Smooth muscle cell of the brain vasculature (primary cell): Measurements from ENCODE around the gene PLSCR4.
"Not testable (repeated sequence)": the region's sequence is repeated elsewhere in the genome, so short reads cannot be mapped to it uniquely, and the experiment has no call there.

Experiments
- DNase-seq: peaks from one replicate; pipeline ENCODE4 v3.0.0-alpha.2; 2012; ENCODE audit warnings: low read depth, low spot score

PLSCR4 gene

GRCh38 chr3:146247911-146248310 lies 3.0 kb downstream of the PLSCR4 start:
- no peak for DNase-seq

GRCh38 chr3:146246526-146246925 lies 4.4 kb downstream of the PLSCR4 start:
- no peak for DNase-seq

GRCh38 chr3:146243559-146243958 lies 7.3 kb downstream of the PLSCR4 start:
- no peak for DNase-seq

DNA sequence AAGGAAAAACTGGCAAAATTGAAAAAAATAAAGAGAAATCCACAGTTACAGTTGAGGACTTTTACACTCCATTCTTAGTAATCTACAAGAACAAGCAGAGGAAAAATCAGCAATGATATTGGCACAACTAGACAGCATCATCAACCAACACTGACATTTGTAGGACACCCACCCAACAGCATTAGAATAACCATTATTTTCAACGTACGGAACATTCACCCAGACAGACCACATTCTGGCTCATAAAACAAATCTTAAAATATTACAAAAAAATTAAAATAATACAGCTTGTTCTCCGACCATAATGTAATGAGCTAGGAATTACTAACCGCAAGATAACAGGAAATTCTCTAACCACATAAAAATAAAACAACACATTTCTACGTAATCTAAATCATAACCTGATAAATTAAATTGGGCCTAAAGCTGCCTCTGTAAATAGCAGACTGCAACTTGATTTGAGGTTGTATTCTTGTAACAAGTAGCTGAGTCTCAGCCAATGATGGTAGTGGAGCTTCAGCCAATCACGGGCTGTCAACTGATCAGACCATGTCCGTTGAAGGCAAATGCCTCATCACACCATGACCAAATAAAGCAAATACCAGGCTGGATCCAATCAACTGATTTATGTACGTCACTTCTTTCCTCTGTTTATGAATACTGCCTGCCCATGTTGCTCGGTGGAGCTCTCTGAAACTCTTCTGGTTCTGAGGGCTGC lies 9.2 kb downstream of the PLSCR4 start:
- no peak for DNase-seq

GRCh38 chr3:146233487-146233886 lies 17.4 kb downstream of the PLSCR4 start:
- DNase-seq = no peak

GRCh38 chr3:146227486-146227885 lies 23.4 kb downstream of the PLSCR4 start:
- no peak for DNase-seq

- DNase-seq = no peak
Measured at GRCh38 chr3:146226881-146227280, 24.0 kb downstream of the PLSCR4 start.

GRCh38 chr3:146225458-146225857 lies 25.4 kb downstream of the PLSCR4 start:
- DNase-seq = not testable (repeated sequence)

DNA sequence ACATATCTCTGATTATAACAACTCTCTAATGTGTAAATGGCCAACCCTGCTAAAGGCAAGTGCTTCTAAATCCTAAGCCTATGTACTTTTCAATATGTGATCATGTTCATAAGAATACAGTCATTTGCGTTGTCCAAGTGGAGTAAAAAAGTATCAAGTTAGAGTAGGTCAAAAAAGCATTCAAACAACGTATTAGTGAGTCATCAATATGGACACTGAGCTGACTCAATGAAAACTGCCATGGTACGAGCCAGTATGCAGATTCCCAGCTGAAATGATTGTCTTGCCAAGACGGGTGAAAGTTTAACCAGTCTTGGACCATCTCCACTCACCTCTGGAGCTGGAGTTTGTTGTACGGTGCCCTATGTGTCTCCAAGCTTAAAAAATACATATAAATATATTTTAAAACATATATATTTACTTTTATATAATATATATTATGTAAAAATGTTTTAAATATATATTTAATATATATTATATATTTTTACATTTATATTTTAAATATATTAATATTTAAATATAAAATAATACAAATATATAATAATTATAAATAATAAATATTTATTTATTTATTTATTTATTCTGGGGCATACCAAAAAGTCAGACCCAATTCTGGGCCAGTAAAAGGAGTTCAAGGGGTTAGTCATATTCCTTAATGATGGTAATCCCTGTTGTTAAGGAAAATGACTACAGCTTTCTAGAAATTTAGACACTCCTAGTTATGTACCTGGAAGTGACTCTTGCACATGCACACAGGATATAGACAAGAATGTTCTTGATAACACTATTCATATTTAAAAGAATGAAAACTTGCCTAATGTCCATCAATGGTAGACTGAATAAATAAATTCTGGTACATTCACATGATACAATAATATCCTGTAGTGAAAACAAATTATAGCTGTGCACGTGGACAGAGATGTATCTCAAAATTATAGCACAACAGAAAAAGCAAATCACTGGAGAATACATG lies 27.2 kb downstream of the PLSCR4 start:
- no peak for DNase-seq

GRCh38 chr3:146222204-146223046 lies 28.5 kb downstream of the PLSCR4 start:
- DNase-seq = peak; percentile 17

GRCh38 chr3:146221276-146221675 lies 29.6 kb downstream of the PLSCR4 start:
- no peak for DNase-seq

DNA sequence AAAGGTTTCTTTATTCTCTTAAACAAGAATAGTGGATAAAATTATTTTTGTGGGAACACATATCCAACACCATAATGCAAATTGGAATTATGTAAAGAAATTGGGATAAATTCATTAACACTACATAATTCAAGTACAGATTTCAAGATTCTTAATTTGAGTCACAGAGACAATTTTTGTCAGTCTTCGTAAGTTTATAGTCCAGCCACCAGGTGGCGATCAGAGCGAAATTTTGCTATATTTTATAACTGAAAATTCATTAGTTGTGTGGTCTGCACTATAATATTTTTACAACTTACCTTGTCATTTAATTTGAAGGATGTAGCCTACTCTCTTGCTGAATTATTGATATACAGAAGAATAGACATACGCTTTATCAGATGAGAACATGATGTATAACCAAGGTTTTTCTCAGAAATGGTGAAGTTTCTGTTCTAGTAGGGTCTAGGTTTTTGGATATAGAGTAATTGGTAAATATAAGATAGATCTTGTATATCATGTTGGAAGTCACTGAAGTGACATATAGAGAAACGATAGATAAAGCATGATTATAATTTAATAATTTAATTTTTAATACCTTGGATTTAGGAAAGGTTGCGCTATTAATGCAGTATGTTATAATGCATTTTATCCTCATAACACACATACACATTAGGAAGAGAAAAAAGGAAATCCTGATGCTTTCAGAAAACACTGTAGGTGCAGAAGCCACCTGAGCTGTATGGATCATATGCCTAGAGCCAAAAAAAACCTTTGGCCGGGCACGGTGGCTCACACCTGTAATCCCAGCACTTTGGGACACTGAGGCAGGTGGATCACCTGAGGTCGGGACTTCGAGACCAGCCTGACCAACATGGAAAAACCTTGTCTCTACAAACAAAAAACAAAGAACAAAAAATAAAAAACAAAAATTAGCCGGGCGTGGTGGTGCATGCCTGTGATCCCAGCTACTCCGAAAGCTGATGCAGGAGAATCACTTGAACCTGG lies 31.7 kb downstream of the PLSCR4 start:
- peak; percentile 20 for DNase-seq

DNA sequence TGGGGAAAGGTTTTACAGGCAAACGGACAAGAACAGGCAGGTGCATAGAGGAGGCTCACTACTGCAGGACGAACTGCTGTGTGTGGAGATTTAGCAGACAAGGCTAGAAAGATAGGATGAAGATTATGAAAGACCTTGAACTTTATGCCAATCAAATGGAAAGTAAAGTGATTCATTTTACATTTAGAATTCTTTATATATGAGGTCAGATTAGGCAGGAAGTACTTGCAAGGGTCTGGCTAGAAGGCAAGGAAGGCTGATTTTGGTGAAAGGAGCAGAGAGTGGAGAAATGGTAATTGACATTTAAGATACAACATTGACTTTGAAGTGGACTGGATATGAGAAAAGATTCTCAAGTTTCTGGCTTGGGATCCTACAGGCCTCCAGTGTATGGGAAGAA lies 33.6 kb downstream of the PLSCR4 start:
- DNase-seq = no peak

GRCh38 chr3:146214493-146214892 lies 36.4 kb downstream of the PLSCR4 start:
- no peak for DNase-seq

DNA sequence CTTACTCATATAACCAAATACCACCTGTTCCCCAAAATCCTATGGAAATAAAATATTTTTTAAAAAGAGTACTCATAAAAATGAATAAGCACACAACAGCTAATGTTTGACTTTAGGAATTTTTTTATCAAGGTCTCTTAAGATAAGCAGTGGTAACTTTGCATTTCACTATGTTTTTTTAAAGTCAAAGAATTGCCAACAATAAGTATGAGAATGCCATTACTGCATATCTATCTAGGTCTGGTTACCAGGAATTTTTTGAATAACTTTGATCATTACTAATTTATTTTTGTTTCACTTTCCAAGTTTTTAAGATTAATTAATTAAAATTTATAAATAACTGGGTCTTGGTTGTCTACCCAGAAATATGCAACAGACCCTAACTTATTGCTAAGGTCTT lies 41.5 kb downstream of the PLSCR4 start:
- no peak for DNase-seq

DNA sequence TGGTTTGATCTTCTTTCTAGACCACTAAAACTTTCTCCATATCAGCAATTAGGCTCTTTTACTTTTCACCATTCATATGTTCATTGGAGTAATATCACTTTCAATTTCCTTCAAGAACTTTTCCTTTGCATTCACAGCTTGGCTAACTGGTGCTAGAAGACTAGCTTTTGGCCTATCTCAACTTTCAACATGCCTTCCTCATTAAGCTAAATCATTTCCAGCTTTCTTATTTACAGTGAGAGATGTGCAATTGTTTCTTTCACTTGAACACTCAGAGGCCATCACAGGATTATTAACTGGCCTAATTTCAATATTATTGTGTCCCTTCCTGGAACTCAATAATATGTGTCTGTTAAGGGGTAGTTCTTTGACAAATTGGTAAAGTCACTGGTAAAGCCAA lies 47.1 kb downstream of the PLSCR4 start:
- no peak for DNase-seq

- DNase-seq = no peak
Measured at GRCh38 chr3:146200461-146201220, 50.3 kb downstream of the PLSCR4 start.

GRCh38 chr3:146199762-146200161 lies 51.1 kb downstream of the PLSCR4 start:
- DNase-seq = no peak

GRCh38 chr3:146196789-146197188 lies 54.1 kb downstream of the PLSCR4 start:
- DNase-seq = no peak

- no peak for DNase-seq
Measured at GRCh38 chr3:146195605-146196004, 55.3 kb downstream of the PLSCR4 start.
